GM13977 (cell line): ENCODE results near the gene ETNK1.
"Not testable (repeated sequence)": the region's sequence is repeated elsewhere in the genome, so short reads cannot be mapped to it uniquely, and the experiment has no call there.

Experiments used
- DNase-seq: peaks from one replicate; pipeline ENCODE4 v3.0.0; 2012; ENCODE audit warnings: low spot score
- in situ Hi-C: fragments of 300-500 bp; cut with MboI; formaldehyde crosslinking; loops from one replicate; pipeline ENCODE4 v1.12.0; 2022; ENCODE audit warnings: low sequenced_read_pairs, low pct_unique_long_range_greater_than_20kb, mixed read lengths, inconsistent platforms; ENCODE audit not compliant: unreplicated experiment
- TF ChIP-seq, protein P1 (sequence below): IDR thresholded peaks from 2 replicates; pipeline ENCODE4 v1.5.1; 2012; ENCODE audit warnings: mild to moderate bottlenecking, control low read depth; ENCODE audit not compliant: insufficient read depth; ENCODE audit errors: extremely low read depth, missing control alignments

Gene ETNK1

GRCh38 chr12:22593864-22594263 is 31.1 kb upstream of the ETNK1 start:
- DNase-seq, result no peak
- TF ChIP-seq, protein P1, sequence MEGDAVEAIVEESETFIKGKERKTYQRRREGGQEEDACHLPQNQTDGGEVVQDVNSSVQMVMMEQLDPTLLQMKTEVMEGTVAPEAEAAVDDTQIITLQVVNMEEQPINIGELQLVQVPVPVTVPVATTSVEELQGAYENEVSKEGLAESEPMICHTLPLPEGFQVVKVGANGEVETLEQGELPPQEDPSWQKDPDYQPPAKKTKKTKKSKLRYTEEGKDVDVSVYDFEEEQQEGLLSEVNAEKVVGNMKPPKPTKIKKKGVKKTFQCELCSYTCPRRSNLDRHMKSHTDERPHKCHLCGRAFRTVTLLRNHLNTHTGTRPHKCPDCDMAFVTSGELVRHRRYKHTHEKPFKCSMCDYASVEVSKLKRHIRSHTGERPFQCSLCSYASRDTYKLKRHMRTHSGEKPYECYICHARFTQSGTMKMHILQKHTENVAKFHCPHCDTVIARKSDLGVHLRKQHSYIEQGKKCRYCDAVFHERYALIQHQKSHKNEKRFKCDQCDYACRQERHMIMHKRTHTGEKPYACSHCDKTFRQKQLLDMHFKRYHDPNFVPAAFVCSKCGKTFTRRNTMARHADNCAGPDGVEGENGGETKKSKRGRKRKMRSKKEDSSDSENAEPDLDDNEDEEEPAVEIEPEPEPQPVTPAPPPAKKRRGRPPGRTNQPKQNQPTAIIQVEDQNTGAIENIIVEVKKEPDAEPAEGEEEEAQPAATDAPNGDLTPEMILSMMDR, result no peak
- in situ Hi-C loops, result no loop called here

DNA sequence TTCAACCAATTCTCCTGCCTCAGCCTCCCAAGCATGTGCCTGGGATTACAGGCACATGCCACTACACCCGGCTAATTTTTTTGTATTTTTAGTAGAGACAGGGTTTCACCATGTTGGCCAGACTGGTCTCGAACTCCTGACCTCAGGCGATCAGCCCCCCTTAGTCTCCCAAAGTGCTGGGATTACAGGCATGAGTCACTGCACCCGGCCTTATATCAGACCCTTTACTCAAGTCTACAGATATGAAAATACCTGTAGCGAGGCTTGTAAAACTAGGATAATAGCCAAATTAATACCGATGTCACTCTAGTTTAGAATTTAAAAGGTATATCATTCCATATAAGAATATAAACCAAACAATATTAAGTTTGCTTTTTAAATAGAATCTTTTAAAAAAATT is 27.4 kb upstream of the ETNK1 start:
- in situ Hi-C loops, DNase-seq: not testable (repeated sequence)

DNA sequence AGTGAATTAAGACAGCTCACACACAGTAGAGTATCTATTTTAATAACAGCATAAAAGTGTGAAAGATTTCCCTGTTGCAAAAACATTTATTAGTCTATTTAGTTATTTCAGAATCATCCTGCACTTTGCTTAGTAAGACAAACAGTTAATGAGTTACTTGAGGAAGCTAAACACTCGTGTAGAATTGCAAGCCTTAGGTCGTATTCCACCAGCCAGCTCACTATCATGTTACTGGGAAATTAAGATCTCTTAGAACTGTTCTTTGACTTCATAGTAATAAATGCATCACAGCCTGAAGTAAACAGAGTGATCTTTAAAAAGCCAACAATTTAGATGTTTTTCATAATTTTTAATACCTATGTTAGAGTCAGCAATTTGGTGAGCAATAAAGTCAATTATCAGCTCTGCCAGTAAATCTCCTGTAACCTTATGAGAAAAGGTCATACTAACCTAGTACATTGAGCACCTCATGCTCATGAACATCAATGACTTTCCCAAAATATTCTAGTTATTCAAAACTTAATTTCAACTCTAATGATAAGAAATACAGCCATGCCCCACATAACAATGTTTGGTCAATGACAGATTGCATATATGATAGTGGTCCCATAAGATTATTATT is 26.7 kb upstream of the ETNK1 start:
- in situ Hi-C loops, result no loop called here
- DNase-seq, result no peak
- TF ChIP-seq, protein P1, result no peak

DNA sequence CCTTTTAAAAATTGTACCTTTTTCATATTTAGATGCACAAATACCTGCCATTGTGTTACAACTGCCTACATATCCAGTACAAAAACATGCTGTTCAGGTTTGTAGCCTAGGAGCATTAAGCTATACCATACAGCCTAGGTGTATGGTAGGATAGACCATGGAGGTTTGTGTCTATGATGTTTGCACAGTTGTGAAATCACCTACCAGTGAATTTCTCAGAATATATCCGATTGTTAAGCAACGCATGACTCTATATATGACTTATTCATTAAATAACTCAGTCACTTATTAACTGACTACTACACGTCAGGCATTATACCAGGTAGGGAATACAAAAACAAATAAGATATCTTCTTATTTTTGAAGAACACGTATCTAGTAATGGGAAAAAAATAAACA is 26.2 kb upstream of the ETNK1 start:
- in situ Hi-C loops, result no loop called here
- TF ChIP-seq, protein P1, result no peak
- DNase-seq, result no peak

DNA sequence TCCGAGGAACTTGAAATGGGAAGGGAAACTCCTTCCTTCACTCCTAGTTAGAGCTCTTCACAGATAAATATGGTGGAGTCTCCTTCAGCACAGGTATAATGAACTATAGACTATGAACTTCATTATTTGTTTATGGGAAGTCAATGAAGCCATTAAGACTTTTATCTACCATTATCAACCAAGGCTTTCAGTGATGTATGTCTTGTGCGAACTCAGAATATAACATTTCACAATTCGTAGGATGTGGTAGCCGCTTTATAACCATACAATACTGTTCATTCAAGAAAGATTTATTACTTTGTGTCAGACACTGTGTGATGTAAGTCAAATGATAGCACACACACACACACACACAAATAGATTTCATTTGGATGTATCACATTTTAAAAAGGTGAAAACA is 24.8 kb upstream of the ETNK1 start:
- TF ChIP-seq, protein P1, result no peak
- no peak for DNase-seq
- in situ Hi-C loops, result no loop called here

- no peak for DNase-seq
- in situ Hi-C loops, result no loop called here
- TF ChIP-seq, protein P1, result no peak
These were observed 15.5 kb upstream of the ETNK1 start for GRCh38 chr12:22609501-22609900.

GRCh38 chr12:22610131-22610530 is 14.8 kb upstream of the ETNK1 start:
- no peak for DNase-seq
- TF ChIP-seq, protein P1, result no peak
- in situ Hi-C loops, result no loop called here

GRCh38 chr12:22612822-22613221 is 12.1 kb upstream of the ETNK1 start:
- in situ Hi-C loops, DNase-seq: not testable (repeated sequence)
